AG09319 (cell line): Measurements from ENCODE around the gene METTL5.

ENCODE experiments used
- DNase-seq: peaks from one replicate; pipeline ENCODE4 v3.0.0-alpha.2; 2010; ENCODE audit warnings: low read depth; ENCODE audit errors: extremely low read depth
- TF ChIP-seq, protein P1 (sequence below): IDR thresholded peaks from 2 replicates; pipeline ENCODE4 v1.5.1; 2011; ENCODE audit warnings: low read depth, mild to moderate bottlenecking, inconsistent platforms, low read length, moderate library complexity

Gene METTL5

DNA sequence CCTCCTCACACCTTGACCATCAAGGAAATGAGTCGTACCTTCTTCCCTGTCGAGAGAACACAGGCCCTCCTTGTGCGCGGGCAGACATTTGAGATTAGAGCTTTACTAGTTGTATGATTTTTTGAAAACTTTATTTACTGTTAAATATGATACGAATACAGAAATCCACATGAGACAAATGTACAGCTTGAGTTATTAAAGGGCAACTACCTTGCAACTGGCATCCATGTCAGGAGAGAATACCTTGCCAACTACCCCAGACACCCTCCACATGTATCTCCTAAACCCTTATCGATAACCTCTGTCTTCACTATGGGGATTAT, 62.8 kb downstream of the METTL5 start:
- DNase-seq, result no peak
- TF ChIP-seq, protein P1, sequence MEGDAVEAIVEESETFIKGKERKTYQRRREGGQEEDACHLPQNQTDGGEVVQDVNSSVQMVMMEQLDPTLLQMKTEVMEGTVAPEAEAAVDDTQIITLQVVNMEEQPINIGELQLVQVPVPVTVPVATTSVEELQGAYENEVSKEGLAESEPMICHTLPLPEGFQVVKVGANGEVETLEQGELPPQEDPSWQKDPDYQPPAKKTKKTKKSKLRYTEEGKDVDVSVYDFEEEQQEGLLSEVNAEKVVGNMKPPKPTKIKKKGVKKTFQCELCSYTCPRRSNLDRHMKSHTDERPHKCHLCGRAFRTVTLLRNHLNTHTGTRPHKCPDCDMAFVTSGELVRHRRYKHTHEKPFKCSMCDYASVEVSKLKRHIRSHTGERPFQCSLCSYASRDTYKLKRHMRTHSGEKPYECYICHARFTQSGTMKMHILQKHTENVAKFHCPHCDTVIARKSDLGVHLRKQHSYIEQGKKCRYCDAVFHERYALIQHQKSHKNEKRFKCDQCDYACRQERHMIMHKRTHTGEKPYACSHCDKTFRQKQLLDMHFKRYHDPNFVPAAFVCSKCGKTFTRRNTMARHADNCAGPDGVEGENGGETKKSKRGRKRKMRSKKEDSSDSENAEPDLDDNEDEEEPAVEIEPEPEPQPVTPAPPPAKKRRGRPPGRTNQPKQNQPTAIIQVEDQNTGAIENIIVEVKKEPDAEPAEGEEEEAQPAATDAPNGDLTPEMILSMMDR, result no peak
